ENCODE measurements around the gene TRHDE.

GRCh38 chr12:72476301-72476700, 204.1 kb downstream of the TRHDE start:
- TF ChIP-seq CTCF (IDR thresholded peaks at IDR 0.05) (no peak), POLR2A (IDR thresholded peaks at IDR 0.05) (no peak)

Data from vagina (tissue), 2 donors.